Measurements from ENCODE around the gene TEAD1.
A peak's percentile ranks its signal among the peaks of the same experiment; 100 is the strongest.

Gene TEAD1

DNA sequence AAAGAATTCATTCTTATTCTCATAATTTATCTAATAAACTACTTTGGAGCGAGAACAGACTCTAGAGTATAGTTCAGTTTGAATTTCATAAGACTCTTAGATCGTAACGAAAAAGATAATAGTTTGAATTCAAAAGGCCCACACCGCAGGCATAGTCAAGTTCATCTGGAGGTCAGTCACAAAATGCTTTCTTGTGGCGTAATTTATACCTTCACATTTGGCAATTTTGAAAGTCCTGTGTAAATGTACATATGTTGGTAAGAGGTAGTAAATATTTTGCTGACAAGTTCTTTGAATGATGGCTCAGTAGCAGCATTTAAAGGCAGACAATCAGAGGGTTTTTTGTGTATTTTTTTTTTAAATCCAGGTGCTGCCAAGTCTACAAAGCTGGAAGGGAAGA lies 88.1 kb downstream of the TEAD1 start:
- Histone ChIP-seq H3K9ac (no peak overlapping the region), H3K4me2 (no peak overlapping the region), H3K4me3 (no peak overlapping the region), H3K27me3 (peaks cover 0 to 40% (median 0%) of the 10 kb centered on the region in 11 experiments; a peak in 4 of 22 replicates), H3K36me3 (no peaks in the 10 kb centered on the region), H3K4me1 (peaks cover 0 to 12% (median 3%) of the 10 kb centered on the region in 10 experiments; a peak in 6 of 20 replicates), H4K20me1 (no peaks in the 10 kb centered on the region), H3K9me3 (replicated peaks in 1 of 11) (peaks cover 0 to 10% (median 0%) of the 10 kb centered on the region in 11 experiments; a peak in 6 of 22 replicates), H3K27ac (no peak overlapping the region)
- no peak for TF ChIP-seq Cebpa-rat (IDR thresholded peaks at IDR 0.05)

DNA sequence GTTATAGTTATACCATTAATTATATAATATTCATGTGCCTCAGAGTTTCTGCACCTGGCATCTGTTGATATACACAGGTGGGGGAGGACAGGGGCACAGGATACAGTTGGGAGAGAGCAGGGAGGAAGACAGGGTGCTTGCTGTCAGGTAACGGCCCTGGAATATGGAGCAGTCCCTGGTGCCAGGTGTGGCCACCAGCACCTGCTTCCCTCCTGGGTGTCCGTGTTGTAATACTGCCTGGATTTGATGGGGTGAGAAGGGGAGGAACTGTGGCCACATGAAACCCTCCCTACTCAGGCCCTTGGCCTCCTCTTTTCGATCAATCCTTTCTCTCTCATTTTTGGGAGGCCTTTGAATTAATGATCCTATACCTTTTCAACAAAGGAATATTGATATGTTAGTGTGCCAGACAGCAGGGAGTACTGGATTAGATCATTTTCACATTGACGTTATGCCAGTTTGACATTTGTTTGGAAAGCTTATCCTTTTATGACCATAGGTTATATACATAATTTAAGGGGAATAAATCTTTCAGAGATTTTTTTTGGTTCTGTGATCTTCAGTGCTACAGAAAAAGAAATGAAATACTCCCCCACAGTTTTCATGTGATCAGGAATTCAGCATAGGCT lies 88.6 kb downstream of the TEAD1 start:
- Histone ChIP-seq H3K27me3 (peaks cover 0 to 45% (median 0%) of the 10 kb centered on the region in 11 experiments; a peak in 4 of 22 replicates), H3K36me3 (no peaks in the 10 kb centered on the region), H4K20me1 (no peaks in the 10 kb centered on the region), H3K9ac (no peak overlapping the region), H3K4me1 (peaks cover 0 to 16% (median 5%) of the 10 kb centered on the region in 10 experiments; a peak in 9 of 20 replicates), H3K9me3 (replicated peaks in 1 of 11) (peaks cover 0 to 10% (median 0%) of the 10 kb centered on the region in 11 experiments; a peak in 6 of 22 replicates), H3K4me2 (no peak overlapping the region), H3K4me3 (no peak overlapping the region), H3K27ac (no peak overlapping the region)
- no peak for TF ChIP-seq Cebpa-rat (IDR thresholded peaks at IDR 0.05)

DNA sequence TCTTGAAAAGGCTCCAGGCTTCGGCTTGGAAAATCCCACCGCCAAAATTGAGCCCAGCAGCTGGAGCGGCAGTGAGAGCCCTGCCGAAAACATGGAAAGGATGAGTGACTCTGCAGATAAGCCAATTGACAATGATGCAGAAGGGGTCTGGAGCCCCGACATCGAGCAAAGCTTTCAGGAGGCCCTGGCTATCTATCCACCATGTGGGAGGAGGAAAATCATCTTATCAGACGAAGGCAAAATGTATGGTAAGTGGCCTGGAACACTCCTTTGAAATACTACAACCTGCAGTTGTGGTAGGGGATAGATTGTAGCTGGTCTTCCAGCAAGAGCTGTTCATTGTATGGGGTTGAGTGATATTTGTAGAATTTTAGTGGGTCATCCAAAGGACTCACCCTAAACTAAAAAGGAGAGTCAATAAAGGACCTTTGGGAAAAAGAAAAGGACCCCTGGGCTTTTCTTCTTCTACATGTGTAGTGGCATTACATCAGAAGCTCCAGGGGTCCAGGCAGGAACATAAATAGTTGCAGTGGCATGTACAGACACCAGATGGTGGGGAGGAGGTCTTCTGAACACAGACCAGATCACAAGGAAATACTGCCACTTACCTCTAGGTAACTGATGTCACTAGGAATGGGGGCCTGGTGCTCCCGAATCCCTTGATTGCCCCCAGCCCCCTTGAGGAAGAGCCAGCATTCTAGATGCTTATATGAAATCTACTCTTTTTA lies 90.1 kb downstream of the TEAD1 start:
- Histone ChIP-seq H4K20me1 (peaks cover 0 to 7% (median 0%) of the 10 kb centered on the region in 11 experiments; a peak in 1 of 22 replicates), H3K27ac (no peak overlapping the region), H3K4me2 (no peak overlapping the region), H3K4me1 (peaks cover 5 to 32% (median 16%) of the 10 kb centered on the region in 10 experiments), H3K4me3 (no peak overlapping the region), H3K36me3 (no peaks in the 10 kb centered on the region), H3K9ac (no peak overlapping the region), H3K9me3 (replicated peaks in 1 of 11) (peaks cover 0 to 10% (median 0%) of the 10 kb centered on the region in 11 experiments; a peak in 6 of 22 replicates), H3K27me3 (peaks cover 0 to 60% (median 0%) of the 10 kb centered on the region in 11 experiments; a peak in 4 of 22 replicates)
- TF ChIP-seq Cebpa-rat (IDR thresholded peaks at IDR 0.05), result no peak

DNA sequence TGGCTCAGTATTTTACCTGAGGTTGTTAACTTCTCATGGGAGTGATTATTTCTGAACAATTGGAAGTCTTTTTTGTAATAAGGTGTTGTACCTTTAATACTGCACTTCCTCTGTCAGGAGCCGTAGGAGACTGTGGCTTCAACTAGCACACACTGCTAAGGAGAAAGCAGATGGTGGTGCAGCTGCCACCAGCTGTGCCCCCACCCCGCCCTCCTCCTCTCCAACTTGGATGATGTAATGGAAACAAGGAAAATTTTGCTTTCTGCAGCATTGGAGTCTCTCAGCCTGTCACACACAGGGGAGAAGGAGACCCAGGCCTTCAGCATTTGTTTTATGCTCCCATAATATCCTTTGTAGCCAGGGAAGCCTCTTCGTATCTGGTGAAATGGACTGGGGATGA lies 91.2 kb downstream of the TEAD1 start:
- peaks cover 15 to 40% (median 25%) of the 10 kb centered on the region in 10 experiments for H3K4me1 ChIP-seq
- no peak overlapping the region for H3K27ac ChIP-seq
- peaks cover 0 to 17% (median 0%) of the 10 kb centered on the region in 11 experiments; a peak in 1 of 22 replicates for H4K20me1 ChIP-seq
- H3K36me3 ChIP-seq, result no peaks in the 10 kb centered on the region
- no peak overlapping the region for H3K9ac ChIP-seq
- peak overlapping the region in 6 of 11 experiments; percentile 3 to 43 (median 17); a peak in 4 of 22 replicates for H3K4me2 ChIP-seq
- peaks cover 0 to 10% (median 0%) of the 10 kb centered on the region in 11 experiments; a peak in 6 of 22 replicates for H3K9me3 ChIP-seq (replicated peaks in 1 of 11)
- H3K4me3 ChIP-seq, result no peak overlapping the region
- peaks cover 0 to 65% (median 0%) of the 10 kb centered on the region in 11 experiments; a peak in 4 of 22 replicates for H3K27me3 ChIP-seq
- no peak for TF ChIP-seq Cebpa-rat (IDR thresholded peaks at IDR 0.05)

DNA sequence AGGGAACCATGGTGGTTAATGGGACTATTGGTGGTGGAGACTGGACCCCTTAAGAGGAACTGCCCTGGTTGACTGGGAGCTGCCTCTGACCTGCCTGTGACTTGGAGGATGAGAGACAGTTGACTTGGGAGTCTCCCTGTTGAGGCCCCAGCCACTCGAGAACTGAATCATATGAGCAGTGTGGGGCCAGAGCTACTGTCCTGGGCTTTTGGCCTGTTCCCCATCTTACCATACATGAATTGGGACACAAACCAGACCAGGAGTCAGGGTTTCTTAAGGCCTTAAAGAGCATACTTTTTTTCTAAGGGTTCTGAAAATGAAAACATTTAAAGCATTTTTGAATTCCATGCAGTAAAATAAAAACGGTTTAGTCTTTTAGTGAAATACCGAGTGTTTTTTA lies 92.8 kb downstream of the TEAD1 start:
- peaks cover 15 to 40% (median 26%) of the 10 kb centered on the region in 10 experiments for H3K4me1 ChIP-seq
- H4K20me1 ChIP-seq, result peaks cover 0 to 17% (median 0%) of the 10 kb centered on the region in 11 experiments; a peak in 1 of 22 replicates
- H3K36me3 ChIP-seq, result no peaks in the 10 kb centered on the region
- no peak overlapping the region for H3K4me3 ChIP-seq
- no peak overlapping the region for H3K4me2 ChIP-seq
- peaks cover 0 to 10% (median 0%) of the 10 kb centered on the region in 11 experiments; a peak in 6 of 22 replicates for H3K9me3 ChIP-seq (replicated peaks in 1 of 11)
- no peak overlapping the region for H3K9ac ChIP-seq
- no peak overlapping the region for H3K27ac ChIP-seq
- no peak for TF ChIP-seq Cebpa-rat (IDR thresholded peaks at IDR 0.05)
- H3K27me3 ChIP-seq, result peaks cover 0 to 81% (median 0%) of the 10 kb centered on the region in 11 experiments; a peak in 5 of 22 replicates

DNA sequence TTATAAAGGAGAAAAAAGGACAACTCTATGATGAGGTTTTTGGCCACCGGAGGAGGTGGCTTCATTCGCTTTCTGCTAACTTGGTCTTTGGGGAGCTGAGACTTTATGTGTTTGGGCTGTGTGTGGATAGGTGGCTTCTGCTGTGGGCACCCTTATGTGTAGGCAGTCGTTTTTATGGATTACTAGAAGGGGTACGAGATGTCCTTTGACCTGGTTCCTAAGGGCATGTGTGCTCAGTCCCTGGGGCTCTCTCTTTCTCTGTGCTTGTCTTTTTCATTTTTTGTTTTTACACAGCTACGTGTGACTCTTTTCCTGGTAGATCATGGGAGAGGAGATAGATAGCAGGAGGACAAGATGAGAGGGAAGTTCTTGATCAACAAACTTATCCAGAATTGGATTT lies 93.4 kb downstream of the TEAD1 start:
- TF ChIP-seq Cebpa-rat (IDR thresholded peaks at IDR 0.05), result no peak
- Histone ChIP-seq H3K36me3 (no peaks in the 10 kb centered on the region), H3K4me1 (peaks cover 15 to 40% (median 26%) of the 10 kb centered on the region in 10 experiments), H3K27ac (no peak overlapping the region), H3K27me3 (peaks cover 0 to 87% (median 0%) of the 10 kb centered on the region in 11 experiments; a peak in 5 of 22 replicates), H4K20me1 (peaks cover 0 to 17% (median 0%) of the 10 kb centered on the region in 11 experiments; a peak in 1 of 22 replicates), H3K4me3 (no peak overlapping the region), H3K4me2 (peak overlapping the region in 7 of 11 experiments; percentile 1 to 49 (median 33); a peak in 9 of 22 replicates), H3K9me3 (replicated peaks in 1 of 11) (peaks cover 0 to 10% (median 0%) of the 10 kb centered on the region in 11 experiments; a peak in 6 of 22 replicates), H3K9ac (no peak overlapping the region)

DNA sequence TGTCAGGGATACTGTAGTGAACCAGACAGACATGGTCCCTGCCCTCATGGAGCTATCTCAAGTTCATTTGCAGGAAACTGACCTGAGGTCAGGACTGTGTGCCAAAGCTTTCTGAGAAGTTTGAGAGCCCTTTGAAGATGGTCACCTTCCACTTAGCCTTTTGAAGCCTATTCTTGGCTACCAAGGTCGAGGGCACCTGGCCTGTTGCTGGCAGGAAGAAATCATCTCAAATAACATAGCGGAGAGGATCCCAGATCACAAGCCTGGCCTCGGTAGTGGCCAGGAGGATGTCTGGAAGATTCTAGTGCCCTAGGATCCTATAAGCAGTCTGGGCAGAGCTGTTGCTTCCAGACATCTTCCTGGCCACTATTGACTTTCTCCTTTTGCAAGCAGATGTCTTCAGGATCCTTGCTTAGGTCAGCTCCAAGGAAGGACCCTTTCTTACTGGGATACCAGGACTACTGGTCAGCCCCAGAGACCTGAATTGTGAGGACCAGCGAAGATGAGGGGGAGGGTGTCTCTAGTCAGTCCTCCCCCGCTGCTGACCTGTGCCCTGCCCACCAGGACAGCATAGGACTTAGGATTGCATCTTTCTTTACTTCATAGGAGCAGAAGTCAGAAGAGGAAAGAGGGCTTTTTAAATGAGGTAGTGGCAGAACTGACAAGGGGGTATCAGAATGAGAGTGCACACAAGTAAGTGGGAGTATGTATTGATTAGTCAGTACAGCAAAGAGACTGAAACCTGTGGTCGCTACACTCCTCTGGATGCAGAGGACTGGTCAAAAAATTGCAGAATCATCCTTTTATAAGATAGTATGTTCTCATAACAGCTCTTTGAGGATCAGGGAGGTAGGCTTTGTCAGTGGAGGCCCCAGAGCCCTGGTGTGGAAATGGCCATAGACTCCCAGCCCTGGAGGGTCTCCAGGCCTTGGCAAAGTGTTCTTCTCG lies 94.8 kb downstream of the TEAD1 start:
- no peak for TF ChIP-seq Cebpa-rat (IDR thresholded peaks at IDR 0.05)
- H3K9ac ChIP-seq, result no peak overlapping the region
- no peak overlapping the region for H3K27ac ChIP-seq
- peak overlapping the region; percentile 23 to 69 (median 44) for H3K4me2 ChIP-seq
- peaks cover 0 to 95% (median 0%) of the 10 kb centered on the region in 11 experiments; a peak in 5 of 22 replicates for H3K27me3 ChIP-seq
- peaks cover 0 to 10% (median 0%) of the 10 kb centered on the region in 11 experiments; a peak in 6 of 22 replicates for H3K9me3 ChIP-seq (replicated peaks in 1 of 11)
- peaks cover 0 to 17% (median 0%) of the 10 kb centered on the region in 11 experiments; a peak in 1 of 22 replicates for H4K20me1 ChIP-seq
- H3K36me3 ChIP-seq, result no peaks in the 10 kb centered on the region
- H3K4me1 ChIP-seq, result peaks cover 15 to 40% (median 26%) of the 10 kb centered on the region in 10 experiments
- H3K4me3 ChIP-seq, result no peak overlapping the region

DNA sequence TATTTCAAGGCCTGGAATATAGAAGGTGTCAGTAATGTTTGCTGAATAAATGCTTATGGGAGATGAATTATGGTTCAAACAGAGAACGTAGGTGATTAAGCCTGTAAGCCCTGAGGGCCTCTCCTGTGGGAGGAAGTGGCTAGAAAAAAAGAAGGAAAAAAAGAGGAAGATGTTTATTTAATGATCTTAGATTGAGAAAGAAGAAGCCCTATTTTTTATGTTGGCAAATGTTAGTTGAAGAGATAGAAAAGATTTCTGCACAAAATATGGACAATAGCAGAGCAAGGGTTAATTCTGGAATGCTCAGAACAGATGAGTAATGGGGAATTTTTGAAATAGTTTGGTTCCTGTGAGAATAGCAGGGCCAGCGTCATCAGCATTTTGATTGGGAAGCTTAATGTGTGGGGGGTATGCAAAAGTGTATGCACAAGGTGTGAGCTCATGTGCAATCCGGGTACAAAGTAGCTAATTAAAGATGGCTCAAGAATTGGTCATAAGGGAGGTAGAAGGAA lies 95.7 kb downstream of the TEAD1 start:
- peaks cover 0 to 94% (median 0%) of the 10 kb centered on the region in 11 experiments; a peak in 5 of 22 replicates for H3K27me3 ChIP-seq
- no peak overlapping the region for H3K27ac ChIP-seq
- no peak overlapping the region for H3K4me3 ChIP-seq
- TF ChIP-seq Cebpa-rat (IDR thresholded peaks at IDR 0.05), result no peak
- peaks cover 15 to 40% (median 26%) of the 10 kb centered on the region in 10 experiments for H3K4me1 ChIP-seq
- H3K4me2 ChIP-seq, result peak overlapping the region; percentile 23 to 69 (median 44)
- H4K20me1 ChIP-seq, result peaks cover 0 to 17% (median 0%) of the 10 kb centered on the region in 11 experiments; a peak in 1 of 22 replicates
- peaks cover 0 to 10% (median 0%) of the 10 kb centered on the region in 11 experiments; a peak in 6 of 22 replicates for H3K9me3 ChIP-seq (replicated peaks in 1 of 11)
- H3K9ac ChIP-seq, result no peak overlapping the region
- no peaks in the 10 kb centered on the region for H3K36me3 ChIP-seq
